KBM-7 (cell line): ENCODE measurements around the gene ILKAP.

Experiments used
- DNase-seq: peaks from one replicate; pipeline ENCODE4 v3.0.0-alpha.2; 2015
- in situ Hi-C: fragments of 300-500 bp; cut with MboI; formaldehyde crosslinking; loops from 2 replicates; pipeline ENCODE4 v1.14.3; 2020; ENCODE audit warnings: low sequenced_read_pairs, low pct_unique_long_range_greater_than_20kb, mixed read lengths

ILKAP gene

DNA sequence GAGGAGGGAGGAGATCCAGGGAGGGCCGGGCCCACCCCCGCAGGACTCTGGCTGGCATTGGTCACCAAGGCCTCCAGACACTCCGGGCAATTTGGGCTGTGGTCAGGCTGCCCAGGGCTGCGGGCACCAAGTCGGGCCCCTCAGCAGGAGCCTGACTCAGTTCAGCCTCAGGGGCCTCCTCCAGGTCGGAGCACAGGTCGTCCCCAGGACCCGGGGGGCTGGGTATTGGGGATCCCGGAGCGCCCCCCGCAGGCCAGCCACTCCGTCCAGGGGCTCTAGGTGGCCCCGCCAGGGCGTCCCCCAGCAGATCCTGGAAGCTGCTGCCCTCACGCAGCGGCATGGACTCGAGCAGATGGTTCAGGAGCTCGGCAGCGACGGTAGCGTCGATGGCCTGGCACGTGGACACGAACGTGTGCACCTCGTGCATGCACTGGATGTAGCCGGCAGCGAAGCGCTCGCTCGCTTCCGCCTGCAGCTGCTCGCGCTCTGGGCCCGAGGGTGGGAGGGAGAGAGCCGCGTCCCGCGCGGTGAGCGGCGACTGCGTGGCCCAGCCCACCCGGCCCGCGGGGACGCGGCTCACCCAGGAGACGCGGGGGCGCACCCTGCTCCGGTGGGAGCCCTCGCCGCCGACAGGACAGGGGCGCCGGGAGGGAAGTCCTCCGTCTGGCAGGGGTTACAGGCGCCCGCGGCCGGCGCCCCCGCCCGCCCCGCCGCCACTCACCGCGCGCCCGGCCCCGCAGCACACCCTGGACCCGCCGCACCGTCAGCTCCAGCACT is 35.5 kb upstream of the ILKAP start:
- DNase-seq, result peak; percentile 48
- in situ Hi-C loops, result no loop called here

DNA sequence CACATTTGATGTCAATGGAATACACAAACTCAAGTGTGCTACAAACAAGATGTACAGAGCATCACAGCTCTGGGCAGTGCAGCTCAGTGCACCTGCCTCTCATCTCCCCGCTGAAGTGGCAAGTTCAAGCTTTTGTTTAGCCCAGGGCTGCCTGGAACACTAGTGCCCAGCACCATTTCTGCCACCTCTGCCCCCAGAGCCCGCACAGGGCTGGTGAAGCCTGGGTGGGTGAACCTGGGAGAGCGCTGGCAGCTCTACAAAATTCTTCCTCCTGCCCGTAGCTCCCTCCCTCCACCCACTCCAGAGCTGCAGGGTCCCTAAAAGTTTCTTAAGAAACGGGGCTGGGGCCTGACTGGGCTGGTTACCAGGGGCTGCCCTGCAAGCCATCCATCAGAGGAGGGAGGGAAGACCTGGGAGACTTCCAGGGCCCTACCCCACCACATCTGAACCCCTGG is 34.8 kb upstream of the ILKAP start:
- in situ Hi-C loops, result no loop called here
- DNase-seq, result no peak

DNA sequence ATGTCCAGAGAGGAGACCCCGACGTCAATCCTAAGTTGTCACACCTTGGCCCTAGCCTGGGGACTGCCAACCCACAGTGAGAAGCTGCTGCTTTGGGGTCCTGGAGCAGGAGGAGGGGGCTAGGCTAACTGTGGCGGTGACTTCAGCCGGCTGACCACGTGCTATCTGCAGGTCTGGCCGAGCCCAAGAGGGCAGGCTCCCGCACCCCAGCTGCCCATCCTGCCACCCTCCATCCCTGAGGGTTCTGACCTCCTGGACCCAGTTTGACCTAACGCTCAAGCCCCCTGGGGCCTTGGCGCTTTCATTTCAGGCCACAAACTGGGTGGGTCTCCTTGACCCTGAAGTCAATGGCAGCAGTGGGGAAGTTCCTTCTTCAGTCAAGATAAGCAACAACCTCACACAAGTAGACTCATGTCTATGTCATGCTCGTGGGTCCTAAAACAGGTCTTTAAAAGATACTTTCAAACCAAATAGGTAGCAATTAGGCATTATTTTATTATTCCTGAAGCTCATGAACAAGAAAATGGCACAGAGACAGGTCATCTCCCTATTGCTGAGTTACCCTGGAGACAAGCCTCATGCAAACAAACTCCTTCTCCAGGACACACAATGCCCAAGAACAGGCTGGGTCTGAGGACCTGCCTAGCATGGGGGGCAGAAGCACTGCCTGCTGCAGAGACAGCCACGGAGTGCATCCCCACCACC is 34.1 kb upstream of the ILKAP start:
- no peak for DNase-seq
- in situ Hi-C loops, result no loop called here

DNA sequence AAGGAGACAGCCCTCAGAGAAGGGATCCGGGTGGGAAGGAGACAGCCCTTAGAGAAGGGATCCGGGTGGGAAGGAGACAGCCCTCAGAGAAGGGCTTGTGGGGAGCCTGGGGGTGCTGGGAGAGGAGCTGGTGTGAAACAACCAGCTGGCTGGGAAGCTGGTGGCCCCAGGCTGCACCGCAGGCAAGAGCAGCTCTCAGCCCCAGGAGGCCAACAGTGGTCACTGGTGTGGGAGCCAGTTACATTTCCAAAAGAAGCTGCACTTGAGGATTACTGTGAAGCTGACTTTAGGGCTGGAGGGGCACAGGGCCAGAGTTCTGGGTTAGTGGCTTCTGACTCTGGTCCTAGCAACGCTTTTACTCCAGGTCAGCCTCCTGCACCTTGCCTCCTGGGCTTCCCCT is 33.1 kb upstream of the ILKAP start:
- DNase-seq, result no peak
- in situ Hi-C loops, result no loop called here

DNA sequence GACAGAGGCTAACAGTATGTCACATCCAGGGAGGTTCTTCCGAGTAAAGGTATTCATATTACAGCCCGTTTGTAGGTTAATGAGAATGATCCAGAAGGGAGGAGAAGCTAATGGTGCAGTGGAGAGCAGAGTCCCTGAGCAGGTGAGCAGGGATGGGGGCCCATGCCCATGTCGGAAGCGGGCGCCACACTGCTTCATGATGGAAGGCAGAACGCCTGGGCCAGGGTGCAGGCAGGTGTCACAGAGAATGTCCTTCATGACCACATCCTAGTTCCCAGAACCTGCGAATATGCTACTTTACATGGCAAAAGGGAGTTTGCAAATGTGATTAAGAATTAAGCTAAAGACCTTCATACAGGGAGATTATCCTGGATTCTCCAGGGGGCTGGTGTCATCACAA is 32.4 kb upstream of the ILKAP start:
- no peak for DNase-seq
- in situ Hi-C loops, result no loop called here

DNA sequence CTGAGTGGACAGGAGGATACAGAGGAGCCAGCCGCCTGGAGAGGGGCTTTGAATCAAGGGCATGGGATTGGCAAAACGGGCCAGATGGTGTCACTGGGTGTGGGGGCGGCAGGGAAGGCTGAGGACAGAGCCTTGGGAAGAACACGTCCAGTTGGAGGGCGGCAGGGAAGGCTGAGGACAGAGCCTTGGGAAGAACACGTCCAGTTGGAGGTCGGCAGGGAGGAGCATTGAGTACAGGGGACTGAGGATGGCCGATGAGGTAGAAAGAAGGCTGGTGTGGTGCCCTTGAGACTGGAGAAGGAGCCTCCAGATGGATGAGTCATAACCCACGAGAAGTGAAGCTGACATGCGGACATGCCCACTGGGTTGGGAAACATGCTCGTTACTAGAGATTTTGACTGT is 31.8 kb upstream of the ILKAP start:
- in situ Hi-C loops, result no loop called here
- no peak for DNase-seq

DNA sequence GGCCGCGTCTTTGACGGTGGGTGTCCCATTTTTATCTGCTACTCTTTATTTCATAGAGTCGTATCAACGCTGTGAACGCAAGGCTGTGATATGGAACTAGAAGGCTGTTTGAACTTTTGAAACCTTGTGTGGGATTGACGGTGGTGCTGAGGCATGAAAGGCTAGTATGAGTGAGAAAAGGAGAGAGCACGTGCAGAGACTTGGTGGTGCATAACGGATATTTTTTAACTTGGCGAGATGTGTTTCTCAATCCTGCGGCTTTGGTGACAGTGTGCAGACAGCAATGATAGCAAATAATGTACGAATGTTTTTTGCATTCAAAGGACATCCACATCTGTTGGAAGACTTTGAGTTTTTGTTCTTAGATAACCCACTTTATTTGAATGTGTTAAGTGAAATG is 30.1 kb upstream of the ILKAP start:
- DNase-seq, result no peak
- in situ Hi-C loops, result no loop called here

DNA sequence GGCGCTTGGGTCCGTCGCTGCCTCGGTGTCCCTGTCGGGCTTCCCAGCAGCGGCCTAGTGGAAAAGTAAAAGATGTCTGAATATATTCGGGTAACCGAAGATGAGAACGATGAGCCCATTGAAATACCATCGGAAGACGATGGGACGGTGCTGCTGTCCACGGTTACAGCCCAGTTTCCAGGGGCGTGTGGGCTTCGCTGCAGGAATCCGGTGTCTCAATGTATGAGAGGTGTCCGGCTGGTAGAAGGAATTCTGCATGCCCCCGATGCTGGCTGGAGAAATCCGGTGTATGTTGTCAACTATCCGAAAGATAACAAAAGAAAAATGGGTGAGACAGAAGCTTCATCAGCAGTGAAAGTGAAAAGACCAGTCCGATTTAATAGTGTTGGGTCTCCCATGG is 28.3 kb upstream of the ILKAP start:
- in situ Hi-C loops, result no loop called here
- DNase-seq, result no peak

DNA sequence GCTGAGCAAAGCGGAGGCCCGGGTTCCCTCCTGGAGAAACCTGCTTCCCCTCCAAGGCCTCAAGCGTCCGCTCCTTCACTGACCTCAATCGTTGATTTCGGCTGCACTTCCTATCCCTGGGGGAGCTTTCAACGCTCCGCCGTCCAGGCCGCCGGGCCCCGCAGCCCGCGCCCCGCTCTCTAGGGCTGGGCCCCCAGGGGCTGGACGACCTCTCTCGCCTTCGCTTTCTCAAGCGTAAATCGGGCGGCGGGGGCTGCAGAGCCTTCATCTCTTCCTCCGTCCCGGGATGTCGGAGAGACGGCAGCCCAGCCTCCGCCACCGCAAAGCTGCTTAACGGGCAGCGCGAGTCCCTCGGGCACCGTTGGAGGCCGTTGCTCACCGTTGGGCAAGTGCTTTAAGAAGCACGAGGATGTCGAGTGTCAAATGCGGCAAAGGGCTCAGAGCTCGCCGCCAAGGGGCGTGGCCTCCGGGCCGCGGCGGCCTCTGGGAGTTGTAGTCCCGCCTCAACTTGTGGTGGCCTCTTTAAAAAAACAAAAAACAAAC is 27.8 kb upstream of the ILKAP start:
- DNase-seq, result no peak
- in situ Hi-C loops, result no loop called here

DNA sequence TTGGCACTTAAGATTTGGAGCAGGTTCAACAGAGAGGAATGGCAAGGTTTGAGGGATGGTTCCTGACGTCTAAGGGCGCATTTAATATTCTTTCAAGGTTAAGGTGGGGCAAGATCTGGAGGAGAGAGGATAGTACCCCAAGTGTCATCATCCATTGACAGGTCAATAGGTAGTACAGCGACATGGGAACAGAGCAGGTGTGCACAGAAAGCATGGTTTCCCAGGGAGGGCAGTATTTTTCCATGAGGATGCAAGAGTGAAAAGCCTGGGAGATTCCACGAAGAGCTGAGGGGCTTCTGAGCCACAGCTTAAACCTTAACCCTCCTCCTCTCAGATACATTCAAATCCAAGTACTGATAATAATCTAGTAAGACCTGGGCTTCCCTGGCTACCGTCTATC is 27.2 kb upstream of the ILKAP start:
- DNase-seq, result no peak
- in situ Hi-C loops, result no loop called here

DNA sequence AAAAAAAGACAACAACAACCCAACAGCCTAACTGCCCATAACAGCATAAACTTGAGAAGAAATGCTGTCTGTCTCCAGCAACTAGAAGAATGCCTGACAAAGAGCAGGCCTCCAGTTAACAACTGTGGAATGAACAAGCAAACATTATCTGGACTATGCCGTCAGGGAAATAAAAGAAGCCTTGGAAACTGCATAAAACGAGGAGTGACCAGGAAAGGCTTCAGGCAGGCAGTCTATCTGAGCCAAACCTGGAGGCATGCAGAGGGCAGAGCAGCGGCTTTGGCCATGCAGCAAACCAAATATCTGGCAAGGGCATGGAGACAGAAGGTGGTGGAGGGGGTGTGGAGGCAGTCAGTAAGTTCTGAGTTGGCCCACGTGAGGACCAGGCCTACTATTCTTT is 25.2 kb upstream of the ILKAP start:
- DNase-seq, result no peak
- in situ Hi-C loops, result no loop called here

DNA sequence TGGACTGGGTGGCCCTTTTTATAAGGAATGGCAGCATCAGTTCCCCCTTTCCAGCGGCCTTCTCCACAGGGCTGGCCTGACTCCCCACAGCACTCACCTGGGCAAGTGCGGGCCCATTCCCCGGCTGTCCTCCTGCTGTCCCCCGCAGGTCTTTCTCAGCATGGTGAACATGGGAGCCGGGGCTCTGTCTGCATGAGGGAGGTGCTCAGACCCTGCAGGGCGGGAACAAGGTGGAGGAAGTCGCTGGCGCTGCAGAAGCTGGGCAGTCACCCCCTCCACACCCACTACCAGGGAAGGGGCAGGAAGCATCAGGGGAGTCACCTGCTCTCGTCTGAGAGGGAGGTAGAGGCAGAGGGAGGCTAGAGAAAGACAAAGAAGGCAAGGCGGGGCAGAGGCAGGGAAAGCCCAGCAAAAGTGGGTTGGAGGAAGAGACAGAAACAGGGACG is 24.1 kb upstream of the ILKAP start:
- in situ Hi-C loops, result no loop called here
- no peak for DNase-seq

DNA sequence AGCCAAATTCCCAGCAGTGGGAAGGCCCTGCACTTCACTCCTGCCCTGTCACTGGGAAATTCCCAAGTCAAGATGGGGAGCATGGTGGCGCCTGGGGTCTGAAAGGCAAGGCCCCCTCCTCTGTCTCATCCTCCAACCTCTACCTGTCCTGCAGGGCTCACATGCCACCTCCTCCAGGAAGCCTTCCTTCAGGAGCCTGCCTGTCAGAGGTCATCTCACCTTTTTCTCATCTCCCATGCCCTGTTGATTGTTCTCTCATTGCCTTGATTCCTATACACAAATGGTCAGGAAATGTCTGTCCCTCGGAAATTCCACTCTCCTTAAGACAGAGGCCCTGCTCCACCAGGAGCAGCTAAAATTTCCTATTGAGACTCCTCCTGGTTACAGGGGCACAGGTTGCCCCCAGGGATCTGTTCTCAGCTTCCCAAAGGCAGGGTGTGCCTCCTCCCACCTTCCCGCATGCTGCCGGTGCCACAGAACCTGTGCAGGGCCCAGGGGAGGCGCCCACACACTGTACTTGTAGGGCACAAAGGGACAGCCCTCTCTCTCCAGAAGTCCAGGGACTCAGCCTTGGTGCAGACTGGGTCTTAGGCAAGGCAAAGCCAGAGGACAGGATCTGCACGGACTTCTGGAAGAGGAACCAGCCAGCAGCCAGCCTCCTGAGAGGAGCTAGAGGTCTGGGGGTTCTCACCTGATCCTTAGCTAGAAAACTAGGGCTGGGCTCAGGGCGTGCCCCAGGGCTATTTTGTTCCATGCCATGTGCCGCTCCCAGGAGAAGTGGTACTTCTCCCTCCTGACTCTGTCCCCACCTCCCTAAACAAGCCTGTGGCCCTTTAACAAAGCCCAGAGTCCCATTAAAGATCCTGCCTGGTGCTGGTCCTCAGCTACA is 23.4 kb upstream of the ILKAP start:
- DNase-seq, result no peak
- in situ Hi-C loops, result no loop called here

DNA sequence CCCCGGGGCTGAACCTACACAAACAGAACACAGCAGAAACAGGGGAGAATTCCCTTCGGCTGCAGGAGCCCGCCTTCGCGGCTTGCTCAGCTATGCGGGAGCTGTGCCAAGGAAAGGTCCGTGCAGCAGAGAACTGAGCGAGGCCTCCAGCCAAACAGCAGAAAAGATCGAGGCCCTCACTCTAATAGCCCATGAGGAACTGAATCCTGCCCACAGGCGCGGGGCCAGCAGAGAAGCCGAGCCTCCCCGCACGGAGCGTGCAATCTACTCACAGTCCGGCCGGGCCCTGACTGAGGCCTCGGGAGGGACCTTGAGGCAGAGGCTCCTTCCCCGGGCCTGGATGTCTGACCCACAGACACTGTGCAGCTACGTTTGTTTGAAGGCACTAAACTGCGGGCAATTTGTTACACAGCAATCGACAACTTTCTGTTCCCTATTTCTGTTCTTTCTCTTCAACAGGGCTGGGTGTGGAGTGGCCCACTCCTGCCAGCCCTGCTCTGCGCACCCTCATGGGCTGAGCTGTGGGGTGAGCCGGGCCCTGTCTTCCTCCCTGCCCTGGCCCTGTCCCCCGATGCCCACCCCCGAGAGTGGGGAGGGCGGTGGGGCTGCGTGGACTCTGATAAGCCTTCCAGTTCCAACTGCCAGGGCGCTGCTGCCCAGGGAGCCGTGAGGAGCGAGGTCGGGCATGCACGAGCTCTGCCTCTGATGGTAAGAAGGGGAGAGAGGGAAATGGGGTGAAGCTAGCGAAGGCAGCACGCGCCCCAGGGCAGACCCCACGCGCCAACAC is 22.6 kb upstream of the ILKAP start:
- DNase-seq, result no peak
- in situ Hi-C loops, result no loop called here

DNA sequence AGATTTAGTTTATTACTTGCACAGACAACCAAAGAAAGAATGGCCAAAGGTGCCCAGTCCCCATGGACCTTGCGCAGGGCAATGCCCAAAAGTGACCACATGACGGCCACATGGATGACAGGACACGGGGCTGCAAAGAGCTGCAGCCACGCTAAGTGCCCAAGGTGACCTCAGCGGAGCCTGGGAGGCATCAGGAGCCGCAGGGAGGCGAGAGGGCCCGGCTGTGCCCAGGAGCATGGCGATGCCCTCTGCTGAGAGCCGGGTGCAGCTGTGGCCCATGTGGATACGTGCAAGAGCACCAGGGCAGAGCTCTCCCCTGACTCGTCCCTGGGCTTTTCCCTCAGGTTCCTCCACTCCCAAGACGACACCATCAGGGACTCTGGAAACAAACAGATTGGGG is 21.6 kb upstream of the ILKAP start:
- no peak for DNase-seq
- in situ Hi-C loops, result no loop called here

DNA sequence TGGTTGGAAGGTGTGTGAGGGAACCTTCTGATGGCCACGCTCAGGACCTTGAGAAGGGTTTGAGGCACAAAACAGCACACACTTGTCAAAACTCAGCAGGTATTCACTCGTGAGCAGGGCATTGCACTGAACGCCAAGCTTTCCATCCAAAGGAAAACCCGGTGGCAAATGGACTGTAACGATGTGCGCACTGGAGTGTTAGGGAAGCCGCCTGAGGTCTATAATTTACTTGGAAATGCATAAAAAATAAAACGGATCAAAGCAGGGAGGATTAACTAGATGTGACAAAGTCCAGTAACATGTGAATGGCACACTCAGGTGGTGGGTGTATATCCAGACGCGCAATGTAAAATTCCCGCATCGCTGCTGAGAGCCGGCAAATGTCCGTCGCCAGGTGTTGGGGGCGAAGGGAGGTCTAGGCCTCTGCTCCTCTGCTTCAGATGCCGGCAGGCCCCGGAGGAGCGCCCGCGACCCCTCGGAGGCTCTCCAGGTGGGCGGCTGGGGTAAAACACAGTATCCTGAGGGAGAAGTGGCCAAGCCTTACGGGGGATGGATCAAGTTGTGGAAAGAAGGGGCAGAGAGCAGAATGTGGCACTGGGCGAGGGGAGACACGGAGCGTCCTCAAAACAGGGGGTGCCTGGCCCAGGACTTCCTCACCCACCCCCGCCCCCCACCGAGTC is 21.0 kb upstream of the ILKAP start:
- in situ Hi-C loops, result no loop called here
- DNase-seq, result no peak

DNA sequence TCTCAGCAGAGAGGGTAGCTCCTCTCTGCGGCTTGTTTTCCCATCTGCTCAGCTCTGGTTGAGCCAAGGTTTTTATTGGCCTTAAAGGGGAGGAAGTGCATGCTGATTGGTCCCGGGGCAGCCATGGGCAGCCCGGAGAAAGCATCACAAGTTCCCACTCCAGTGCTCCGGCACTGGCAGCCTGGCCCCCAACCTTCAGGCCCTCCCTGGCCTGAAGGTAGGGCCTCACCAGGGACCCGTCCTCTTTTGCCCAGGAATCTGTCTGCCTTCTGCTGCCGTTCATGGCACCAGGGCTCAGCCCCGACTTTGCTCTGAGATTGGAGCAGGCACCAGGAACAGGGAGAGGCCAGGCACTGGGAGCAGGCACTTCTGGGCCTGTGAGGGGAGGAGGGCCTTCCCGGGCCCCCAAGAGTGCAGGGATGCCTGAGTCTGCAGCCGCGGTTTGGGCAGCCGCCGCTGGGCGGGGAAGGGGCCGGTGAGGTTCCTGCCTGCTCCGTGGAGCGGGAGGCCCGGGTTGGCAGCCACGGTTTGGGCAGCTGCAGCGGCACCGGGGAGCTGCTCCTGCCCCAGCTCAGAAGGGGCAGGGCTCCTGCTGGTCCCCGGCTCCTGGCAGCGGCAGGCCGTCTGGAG is 17.5 kb upstream of the ILKAP start:
- in situ Hi-C loops, result no loop called here
- no peak for DNase-seq
